A549 (cell line): ENCODE measurements around the gene ANKRD13D.

ENCODE experiments used
- ATOH8 ChIP-seq: fragments of 250-450 bp; sonication (Bioruptor Pico); IDR thresholded peaks from 2 replicates; pipeline ENCODE4 v1.5.0; 2020; ENCODE audit warnings: low read depth, mild to moderate bottlenecking, moderate library complexity
- BHLHE40 ChIP-seq: IDR thresholded peaks from 2 replicates; pipeline ENCODE4 v1.6.1; 2012; ENCODE audit warnings: low read depth, low read length, inconsistent platforms
- CHD4 ChIP-seq: fragments of 200-600 bp; sonication (generic); IDR thresholded peaks from 2 replicates; pipeline ENCODE4 v1.6.1; 2016; ENCODE audit warnings: antibody characterized with exemption, mild to moderate bottlenecking, borderline replicate concordance
- EP300 ChIP-seq, 2 experiments: fragments of >200 bp; sonication (Bioruptor Twin); formaldehyde crosslinking; IDR thresholded peaks; 2 replicates in 1 of 2; 3 replicates in 1 of 2; pipeline ENCODE4 v1.6.1; 2016 to 2017
- HDAC2 ChIP-seq: fragments of 200-600 bp; sonication (generic); IDR thresholded peaks from 2 replicates; pipeline ENCODE4 v1.6.1; 2016
- MAZ ChIP-seq: fragments of 150-350 bp; IDR thresholded peaks from 2 replicates; pipeline ENCODE4 v1.6.1; 2014; ENCODE audit warnings: antibody characterized with exemption, low read depth, low read length, borderline replicate concordance
- POLR2A ChIP-seq: IDR thresholded peaks from 2 replicates; pipeline ENCODE4 v1.6.1; 2012; ENCODE audit warnings: mild to moderate bottlenecking, low read length
- RFX5 ChIP-seq: fragments of 450-650 bp; IDR thresholded peaks from 2 replicates; pipeline ENCODE4 v1.7.1; 2014; ENCODE audit warnings: antibody characterized with exemption, mild to moderate bottlenecking, moderate library complexity
- RNF2 ChIP-seq: fragments of 200-600 bp; sonication (generic); IDR thresholded peaks from 2 replicates; pipeline ENCODE4 v1.6.1; 2016; ENCODE audit warnings: low read depth, mild to moderate bottlenecking, antibody characterized with exemption, moderate library complexity, borderline replicate concordance
- TF ChIP-seq, protein P1 (sequence below): IDR thresholded peaks from 2 replicates; pipeline ENCODE4 v1.6.1; 2012
- TF ChIP-seq, protein P2 (sequence below): fragments of >200 bp; sonication (Bioruptor Twin); formaldehyde crosslinking; IDR thresholded peaks from 3 replicates; pipeline ENCODE4 v1.5.1; 2016
- TF ChIP-seq, protein P3 (sequence below): fragments of >200 bp; sonication (Bioruptor Twin); formaldehyde crosslinking; IDR thresholded peaks from 3 replicates; pipeline ENCODE4 v1.6.1; 2016
- TF ChIP-seq, protein P4 (sequence below): IDR thresholded peaks from 2 replicates; pipeline ENCODE4 v1.6.1; 2012

- TF ChIP-seq, protein P1, sequence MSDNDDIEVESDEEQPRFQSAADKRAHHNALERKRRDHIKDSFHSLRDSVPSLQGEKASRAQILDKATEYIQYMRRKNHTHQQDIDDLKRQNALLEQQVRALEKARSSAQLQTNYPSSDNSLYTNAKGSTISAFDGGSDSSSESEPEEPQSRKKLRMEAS: no peak
- TF ChIP-seq, protein P2, sequence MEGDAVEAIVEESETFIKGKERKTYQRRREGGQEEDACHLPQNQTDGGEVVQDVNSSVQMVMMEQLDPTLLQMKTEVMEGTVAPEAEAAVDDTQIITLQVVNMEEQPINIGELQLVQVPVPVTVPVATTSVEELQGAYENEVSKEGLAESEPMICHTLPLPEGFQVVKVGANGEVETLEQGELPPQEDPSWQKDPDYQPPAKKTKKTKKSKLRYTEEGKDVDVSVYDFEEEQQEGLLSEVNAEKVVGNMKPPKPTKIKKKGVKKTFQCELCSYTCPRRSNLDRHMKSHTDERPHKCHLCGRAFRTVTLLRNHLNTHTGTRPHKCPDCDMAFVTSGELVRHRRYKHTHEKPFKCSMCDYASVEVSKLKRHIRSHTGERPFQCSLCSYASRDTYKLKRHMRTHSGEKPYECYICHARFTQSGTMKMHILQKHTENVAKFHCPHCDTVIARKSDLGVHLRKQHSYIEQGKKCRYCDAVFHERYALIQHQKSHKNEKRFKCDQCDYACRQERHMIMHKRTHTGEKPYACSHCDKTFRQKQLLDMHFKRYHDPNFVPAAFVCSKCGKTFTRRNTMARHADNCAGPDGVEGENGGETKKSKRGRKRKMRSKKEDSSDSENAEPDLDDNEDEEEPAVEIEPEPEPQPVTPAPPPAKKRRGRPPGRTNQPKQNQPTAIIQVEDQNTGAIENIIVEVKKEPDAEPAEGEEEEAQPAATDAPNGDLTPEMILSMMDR: no peak; the same call in 2 of the 3 replicates
- TF ChIP-seq EP300 (IDR thresholded peaks at IDR 0.05): no peak
- TF ChIP-seq ATOH8: no peak
- TF ChIP-seq MAZ: no peak
- TF ChIP-seq, protein P3, sequence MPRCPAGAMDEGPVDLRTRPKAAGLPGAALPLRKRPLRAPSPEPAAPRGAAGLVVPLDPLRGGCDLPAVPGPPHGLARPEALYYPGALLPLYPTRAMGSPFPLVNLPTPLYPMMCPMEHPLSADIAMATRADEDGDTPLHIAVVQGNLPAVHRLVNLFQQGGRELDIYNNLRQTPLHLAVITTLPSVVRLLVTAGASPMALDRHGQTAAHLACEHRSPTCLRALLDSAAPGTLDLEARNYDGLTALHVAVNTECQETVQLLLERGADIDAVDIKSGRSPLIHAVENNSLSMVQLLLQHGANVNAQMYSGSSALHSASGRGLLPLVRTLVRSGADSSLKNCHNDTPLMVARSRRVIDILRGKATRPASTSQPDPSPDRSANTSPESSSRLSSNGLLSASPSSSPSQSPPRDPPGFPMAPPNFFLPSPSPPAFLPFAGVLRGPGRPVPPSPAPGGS: no peak
- no peak for TF ChIP-seq RNF2
- TF ChIP-seq RFX5: no peak
- TF ChIP-seq BHLHE40: no peak
- no peak for TF ChIP-seq CHD4
- TF ChIP-seq HDAC2: no peak
- TF ChIP-seq, protein P4, sequence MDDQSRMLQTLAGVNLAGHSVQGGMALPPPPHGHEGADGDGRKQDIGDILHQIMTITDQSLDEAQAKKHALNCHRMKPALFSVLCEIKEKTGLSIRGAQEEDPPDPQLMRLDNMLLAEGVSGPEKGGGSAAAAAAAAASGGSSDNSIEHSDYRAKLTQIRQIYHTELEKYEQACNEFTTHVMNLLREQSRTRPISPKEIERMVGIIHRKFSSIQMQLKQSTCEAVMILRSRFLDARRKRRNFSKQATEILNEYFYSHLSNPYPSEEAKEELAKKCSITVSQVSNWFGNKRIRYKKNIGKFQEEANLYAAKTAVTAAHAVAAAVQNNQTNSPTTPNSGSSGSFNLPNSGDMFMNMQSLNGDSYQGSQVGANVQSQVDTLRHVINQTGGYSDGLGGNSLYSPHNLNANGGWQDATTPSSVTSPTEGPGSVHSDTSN: no peak
- no peak for TF ChIP-seq POLR2A
Measured at GRCh38 chr11:67261946-67262681, 27.0 kb upstream of the ANKRD13D start.
